K562 treated with DMSO at 1 percent for 48 hours (cell line): Measurements from ENCODE around the gene CKS1B. TPM values are rescaled to one million over a fixed set of nuclear protein-coding genes. Genes with fewer than 3 reads are reported as not detected.

Source experiments
- total RNA-seq: library from RNA; unstranded; fragments of 300-600 nt; gene quantifications from 2 replicates; pipeline ENCODE4 v1.2.3, GENCODE V29; 2022; ENCODE audit warnings: low replicate concordance; ENCODE audit errors: extremely low read depth

The CKS1B gene
- total RNA-seq, result not detected in 2 replicates

GRCh38 chr1:154974102-154974807 lies at the start of gene CKS1B:
TSS of gene CKS1B (plus strand) at chr1:154974681. CDS start at chr1:154974746, 65 bp downstream.

GRCh38 chr1:154936555-154937084 lies 37.9 kb upstream of the CKS1B start, which contains the start of gene PMVK:
TSS of gene PMVK (minus strand) at chr1:154936719. CDS start at chr1:154936685, 34 bp downstream.

GRCh38 chr1:154955718-154956543 lies 18.6 kb upstream of the CKS1B start, which contains the start of gene PBXIP1:
TSS of gene PBXIP1 (minus strand) at chr1:154956099. CDS start at chr1:154953721, 2,378 bp downstream.

GRCh38 chr1:154961207-154962155 lies 13.0 kb upstream of the CKS1B start, which contains the start of gene PYGO2:
TSS of gene PYGO2 (minus strand) at chr1:154961782. CDS start at chr1:154961576, 206 bp downstream.

GRCh38 chr1:154970631-154971340 lies 3.7 kb upstream of the CKS1B start, which contains the start of gene SHC1:
TSS of gene SHC1 (minus strand) at chr1:154970747. CDS start at chr1:154970526, 221 bp downstream.

GRCh38 chr1:154982897-154983648 lies 8.6 kb downstream of the CKS1B start, which contains the start of gene FLAD1:
TSS of gene FLAD1 (plus strand) at chr1:154983344. CDS start at chr1:154983695, 351 bp downstream.

GRCh38 chr1:154993572-154994268 lies 19.2 kb downstream of the CKS1B start, which contains the start of gene LENEP:
TSS of gene LENEP (plus strand) at chr1:154993586. CDS start at chr1:154993608, 22 bp downstream.

GRCh38 chr1:155002464-155003226 lies 28.2 kb downstream of the CKS1B start, which contains the start of gene ZBTB7B:
TSS of gene ZBTB7B (plus strand) at chr1:155002802. CDS start at chr1:155014661, 11,859 bp downstream.

Other genes with a start within 250 kb of the CKS1B start
- gene KCNN3, start 104.4 kb upstream of the CKS1B start, total RNA-seq, result not detected in 2 replicates
- not detected in 2 replicates for gene PMVK, start 38.0 kb upstream of the CKS1B start, total RNA-seq
- not detected in 2 replicates for gene PBXIP1, start 18.6 kb upstream of the CKS1B start, total RNA-seq
- gene PYGO2, start 12.9 kb upstream of the CKS1B start, total RNA-seq, result not detected in 2 replicates
- gene SHC1, start 3.9 kb upstream of the CKS1B start, total RNA-seq, result not detected in 2 replicates
- gene FLAD1, start 8.7 kb downstream of the CKS1B start, total RNA-seq, result not detected in 2 replicates
- gene LENEP, start 18.9 kb downstream of the CKS1B start, total RNA-seq, result not detected in 2 replicates
- gene ZBTB7B, start 28.1 kb downstream of the CKS1B start, total RNA-seq, result not detected in 2 replicates
- gene DCST2, start 59.1 kb downstream of the CKS1B start, total RNA-seq, result not detected in 2 replicates
- not detected in 2 replicates for gene DCST1, start 59.1 kb downstream of the CKS1B start, total RNA-seq
- not detected in 2 replicates for gene ADAM15, start 76.6 kb downstream of the CKS1B start, total RNA-seq
- gene EFNA4, start 89.1 kb downstream of the CKS1B start, total RNA-seq, result not detected in 2 replicates
- gene EFNA3, start 104.2 kb downstream of the CKS1B start, total RNA-seq, result not detected in 2 replicates
- gene EFNA1, start 153.2 kb downstream of the CKS1B start, total RNA-seq, result not detected in 2 replicates
- not detected in 2 replicates for gene SLC50A1, start 161.2 kb downstream of the CKS1B start, total RNA-seq
- not detected in 2 replicates for gene DPM3, start 165.8 kb downstream of the CKS1B start, total RNA-seq
- not detected in 2 replicates for gene KRTCAP2, start 198.6 kb downstream of the CKS1B start, total RNA-seq
- not detected in 2 replicates for gene TRIM46, start 199.2 kb downstream of the CKS1B start, total RNA-seq
- not detected in 2 replicates for gene THBS3, start 233.2 kb downstream of the CKS1B start, total RNA-seq
- not detected in 2 replicates for gene MTX1, start 234.0 kb downstream of the CKS1B start, total RNA-seq